AG04449 (cell line): Measurements from ENCODE around the gene PLXNA4.

Experiments used
- CTCF ChIA-PET: fragments of 350-600 bp; formaldehyde crosslinking; extraction: SDS; loops from one replicate; lab custom pipeline; 2021; ENCODE audit warnings: antibody characterized with exemption; lab: Yijun Ruan, JAX
- POLR2A ChIA-PET: fragments of 400-600, 350-600 bp; formaldehyde crosslinking; extraction: SDS; loops from one replicate; lab custom pipeline; 2020; ENCODE audit warnings: antibody characterized with exemption, inconsistent platforms; lab: Yijun Ruan, JAX
- DNase-seq: peaks from one replicate; pipeline ENCODE4 v3.0.0-alpha.2; 2010; ENCODE audit warnings: low read depth, low spot score
- H3K4me3 ChIP-seq: 2 replicates; pipeline ENCODE4 v1.5.1; 2011; ENCODE audit warnings: low read depth, mild to moderate bottlenecking, control low read depth, low read length
- CTCF ChIP-seq: IDR thresholded peaks from one replicate; pipeline ENCODE4 v1.5.1; 2011; ENCODE audit warnings: mild to moderate bottlenecking, moderate library complexity, low read length, control low read depth, inconsistent platforms; ENCODE audit not compliant: insufficient read depth; ENCODE audit errors: missing control alignments

Gene PLXNA4

GRCh38 chr7:132435016-132435990, 141.0 kb downstream of the PLXNA4 start:
- TF ChIP-seq CTCF, result no peak
- H3K4me3 ChIP-seq, result no peak overlapping the region
- POLR2A ChIA-PET, result no interaction called here
- DNase-seq, result no peak
- CTCF ChIA-PET, result no interaction called here

GRCh38 chr7:132434041-132434440, 142.2 kb downstream of the PLXNA4 start:
- POLR2A ChIA-PET, result no interaction called here
- no peak for DNase-seq
- CTCF ChIA-PET, result no interaction called here
- H3K4me3 ChIP-seq, result no peak overlapping the region
- TF ChIP-seq CTCF, result no peak

GRCh38 chr7:132433301-132433700, 143.0 kb downstream of the PLXNA4 start:
- TF ChIP-seq CTCF, result no peak
- CTCF ChIA-PET, result no interaction called here
- POLR2A ChIA-PET, result no interaction called here
- H3K4me3 ChIP-seq, result no peak overlapping the region
- no peak for DNase-seq

- CTCF ChIA-PET, result no interaction called here
- H3K4me3 ChIP-seq, result no peak overlapping the region
- no peak for TF ChIP-seq CTCF
- peak; percentile 56 for DNase-seq
- POLR2A ChIA-PET, result no interaction called here
Observed at GRCh38 chr7:132430861-132431822, 145.1 kb downstream of the PLXNA4 start.

GRCh38 chr7:132430041-132430855, 146.0 kb downstream of the PLXNA4 start:
- POLR2A ChIA-PET, result no interaction called here
- TF ChIP-seq CTCF, result no peak
- CTCF ChIA-PET, result no interaction called here
- no peak for DNase-seq
- no peak overlapping the region for H3K4me3 ChIP-seq
